Spleen (tissue), 7 donors: ENCODE data around the gene CSMD2.

Experiments
- POLR2A ChIP-seq, 3 donors: fragments of 450-650 bp; IDR thresholded peaks; one replicate each; pipeline ENCODE4 v1.5.1; 2017; ENCODE audit warnings: antibody characterized with exemption in 3 of 3, mild to moderate bottlenecking in 1 of 3
- POLR2AphosphoS5 ChIP-seq, 3 donors: sonication (generic); formaldehyde crosslinking; IDR thresholded peaks; one replicate each; pipeline ENCODE4 v1.5.1; 2017; ENCODE audit warnings: antibody characterized with exemption in 3 of 3
- TF ChIP-seq, protein P1 (sequence below), 11 experiments: fragments of 200-600 bp in 7 of 11; fragments of 450-650 bp in 4 of 11; sonication (generic) in 4 of 11; IDR thresholded peaks in 8 of 11; conservative IDR thresholded peaks in 3 of 11; 1 replicate in 7 of 11; 2 replicates in 4 of 11; pipeline versions ENCODE4 v1.4.0 to v1.8.0; 2016 to 2021; ENCODE audit warnings: antibody characterized with exemption in 11 of 11, inconsistent platforms in 4 of 11, mild to moderate bottlenecking in 1 of 11
- donor health status: DM: no; HTN: no; CAD: no; lungs with moderate emphysema.
- donor health status: DM: no; HTN: no; CAD: no.
- donor health status: DM: no; HTN: no; CAD: no.

DNA sequence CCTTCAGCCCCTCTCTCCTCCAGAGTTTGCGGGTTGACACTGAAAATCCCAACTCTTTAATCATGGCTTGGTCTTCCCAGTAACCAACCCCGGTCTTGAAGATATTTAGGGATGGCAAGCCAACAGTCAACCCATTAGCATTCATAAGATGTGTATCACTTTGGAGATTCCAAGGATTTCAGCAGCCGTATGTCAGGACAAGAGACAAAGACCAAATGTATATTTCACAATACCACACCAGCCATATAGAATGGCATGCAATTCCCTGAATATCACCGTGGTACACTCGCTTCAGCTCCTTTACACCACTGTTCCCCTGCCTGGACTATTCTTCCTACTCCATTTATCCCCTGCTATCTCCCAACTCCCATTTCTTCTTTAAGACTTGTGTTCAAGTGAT is 109.2 kb downstream of the CSMD2 start:
- TF ChIP-seq, protein P1, sequence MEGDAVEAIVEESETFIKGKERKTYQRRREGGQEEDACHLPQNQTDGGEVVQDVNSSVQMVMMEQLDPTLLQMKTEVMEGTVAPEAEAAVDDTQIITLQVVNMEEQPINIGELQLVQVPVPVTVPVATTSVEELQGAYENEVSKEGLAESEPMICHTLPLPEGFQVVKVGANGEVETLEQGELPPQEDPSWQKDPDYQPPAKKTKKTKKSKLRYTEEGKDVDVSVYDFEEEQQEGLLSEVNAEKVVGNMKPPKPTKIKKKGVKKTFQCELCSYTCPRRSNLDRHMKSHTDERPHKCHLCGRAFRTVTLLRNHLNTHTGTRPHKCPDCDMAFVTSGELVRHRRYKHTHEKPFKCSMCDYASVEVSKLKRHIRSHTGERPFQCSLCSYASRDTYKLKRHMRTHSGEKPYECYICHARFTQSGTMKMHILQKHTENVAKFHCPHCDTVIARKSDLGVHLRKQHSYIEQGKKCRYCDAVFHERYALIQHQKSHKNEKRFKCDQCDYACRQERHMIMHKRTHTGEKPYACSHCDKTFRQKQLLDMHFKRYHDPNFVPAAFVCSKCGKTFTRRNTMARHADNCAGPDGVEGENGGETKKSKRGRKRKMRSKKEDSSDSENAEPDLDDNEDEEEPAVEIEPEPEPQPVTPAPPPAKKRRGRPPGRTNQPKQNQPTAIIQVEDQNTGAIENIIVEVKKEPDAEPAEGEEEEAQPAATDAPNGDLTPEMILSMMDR (IDR thresholded peaks at IDR 0.05 in 8 of 11, conservative IDR thresholded peaks at IDR 0.05 in 3 of 11), result no peak
- TF ChIP-seq POLR2A (IDR thresholded peaks at IDR 0.05) (no peak), POLR2AphosphoS5 (IDR thresholded peaks at IDR 0.05) (no peak)
